ENCODE measurements around the gene TBC1D32.

- TF ChIP-seq POLR2A (IDR thresholded peaks at IDR 0.05; ENCODE audit: low read length) (no peak), GATA1 (IDR thresholded peaks at IDR 0.05; ENCODE audit: low read depth, low read length) (no peak)
Measured at GRCh38 chr6:121260651-121261102, 73.6 kb downstream of the TBC1D32 start.
